Endometrial microvascular endothelial cells (primary cell): ENCODE measurements around the gene ACSS1. TPM values are rescaled to one million over a fixed set of nuclear protein-coding genes. Genes with fewer than 3 reads are reported as not detected.

ENCODE experiments used
- in situ Hi-C: cut with HindIII; loops from 2 replicates; pipeline ENCODE4 v1.10.0; 2017; ENCODE audit warnings: low sequenced_read_pairs, low pct_unique_long_range_greater_than_20kb; ENCODE audit errors: inconsistent ontology term
- total RNA-seq: library from RNA; depleted of rRNA; stranded (reverse); fragments of >200 nt; gene quantifications from one replicate; pipeline ENCODE4 v1.2.3, GENCODE V29; 2015; ENCODE audit errors: inconsistent ontology term

ACSS1 gene
- total RNA-seq, 1 donor from 2014 or later: 4.5 TPM

- in situ Hi-C loops: no loop called here
These were observed 37.6 kb downstream of the ACSS1 start for GRCh38 chr20:25020345-25020744.

GRCh38 chr20:25019381-25020155 is 38.4 kb downstream of the ACSS1 start:
- in situ Hi-C loops: no loop called here

- in situ Hi-C loops: no loop called here
These were observed 39.1 kb downstream of the ACSS1 start for GRCh38 chr20:25018841-25019240.

GRCh38 chr20:25018425-25018824 is 39.5 kb downstream of the ACSS1 start:
- in situ Hi-C loops: no loop called here

GRCh38 chr20:25017257-25017803 is 40.6 kb downstream of the ACSS1 start:
- in situ Hi-C loops: no loop called here

- in situ Hi-C loops: no loop called here
These were observed 41.5 kb downstream of the ACSS1 start for GRCh38 chr20:25016471-25016870.

GRCh38 chr20:25015986-25016385 is 42.0 kb downstream of the ACSS1 start:
- in situ Hi-C loops: no loop called here

- in situ Hi-C loops: no loop called here
These were observed 43.1 kb downstream of the ACSS1 start for GRCh38 chr20:25014816-25015215.

GRCh38 chr20:25013478-25014380 is 44.2 kb downstream of the ACSS1 start:
- in situ Hi-C loops: no loop called here

GRCh38 chr20:25012616-25013189 is 45.2 kb downstream of the ACSS1 start:
- in situ Hi-C loops: no loop called here

- in situ Hi-C loops: no loop called here
These were observed 46.1 kb downstream of the ACSS1 start for GRCh38 chr20:25011831-25012241.

GRCh38 chr20:25011261-25011660 is 46.7 kb downstream of the ACSS1 start:
- in situ Hi-C loops: no loop called here

GRCh38 chr20:25009218-25010145 is 48.5 kb downstream of the ACSS1 start:
- in situ Hi-C loops: no loop called here

- in situ Hi-C loops: no loop called here
These were observed 49.3 kb downstream of the ACSS1 start for GRCh38 chr20:25008388-25009217.

- in situ Hi-C loops: no loop called here
These were observed 50.2 kb downstream of the ACSS1 start for GRCh38 chr20:25007491-25008305.

GRCh38 chr20:25006431-25007167 is 51.3 kb downstream of the ACSS1 start:
- in situ Hi-C loops: no loop called here
